ENCODE measurements around the gene KDM2A.

KDM2A gene

DNA sequence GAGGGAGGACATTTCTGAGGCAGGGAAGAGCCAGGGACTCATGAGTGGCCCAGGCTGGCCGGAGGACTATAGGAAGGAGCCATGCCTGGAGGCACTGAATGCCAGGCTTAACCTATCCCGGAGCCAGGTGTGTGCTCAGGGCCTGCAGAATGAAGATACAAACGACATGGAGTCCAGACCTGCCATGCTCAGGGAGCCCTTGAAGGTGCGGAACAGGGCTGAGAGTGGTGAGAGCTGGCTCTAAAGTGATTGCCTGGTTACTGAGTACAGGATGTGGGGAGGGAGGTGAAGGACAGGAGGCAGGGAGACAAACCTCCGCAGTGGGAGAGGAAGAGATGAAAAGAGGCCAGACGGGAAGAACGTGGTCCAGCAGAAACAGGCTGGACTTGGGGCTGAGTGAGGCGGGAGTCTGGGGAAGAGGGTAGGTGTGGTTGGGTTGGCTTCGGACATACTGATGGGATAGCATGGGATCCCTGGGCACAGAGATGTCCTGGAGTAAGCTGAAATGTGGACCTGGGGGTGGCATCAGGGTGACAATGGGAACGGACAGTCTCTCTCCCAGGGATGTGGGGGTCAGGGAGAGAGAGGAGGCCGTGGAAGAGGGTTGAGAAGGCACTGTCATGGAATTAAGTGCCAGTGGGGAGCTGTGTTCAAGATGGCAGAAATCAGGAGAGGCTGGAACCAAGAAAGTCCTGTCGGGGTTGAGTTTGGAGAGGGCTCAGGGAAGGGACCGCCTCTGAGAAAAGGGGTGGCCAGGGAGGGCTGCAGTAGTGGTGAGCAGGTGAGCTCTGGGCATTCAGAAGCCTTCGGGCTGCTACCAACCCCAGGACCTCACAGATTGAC, 168.5 kb downstream of the KDM2A start:
- no peak for DNase-seq

DNA sequence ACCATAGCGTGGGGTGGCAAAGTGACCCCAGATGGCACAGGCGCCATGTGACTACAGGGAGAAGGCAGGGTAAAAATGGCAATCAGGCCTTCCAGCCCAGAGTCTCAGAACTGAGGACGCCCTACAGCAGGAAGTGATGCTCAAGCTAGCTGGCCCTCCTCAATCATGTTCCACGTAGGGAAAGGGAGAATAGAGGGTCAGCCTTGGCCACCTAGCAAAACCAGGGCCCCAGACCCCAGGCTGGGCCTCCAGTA, 169.1 kb downstream of the KDM2A start:
- DNase-seq = no peak

DNA sequence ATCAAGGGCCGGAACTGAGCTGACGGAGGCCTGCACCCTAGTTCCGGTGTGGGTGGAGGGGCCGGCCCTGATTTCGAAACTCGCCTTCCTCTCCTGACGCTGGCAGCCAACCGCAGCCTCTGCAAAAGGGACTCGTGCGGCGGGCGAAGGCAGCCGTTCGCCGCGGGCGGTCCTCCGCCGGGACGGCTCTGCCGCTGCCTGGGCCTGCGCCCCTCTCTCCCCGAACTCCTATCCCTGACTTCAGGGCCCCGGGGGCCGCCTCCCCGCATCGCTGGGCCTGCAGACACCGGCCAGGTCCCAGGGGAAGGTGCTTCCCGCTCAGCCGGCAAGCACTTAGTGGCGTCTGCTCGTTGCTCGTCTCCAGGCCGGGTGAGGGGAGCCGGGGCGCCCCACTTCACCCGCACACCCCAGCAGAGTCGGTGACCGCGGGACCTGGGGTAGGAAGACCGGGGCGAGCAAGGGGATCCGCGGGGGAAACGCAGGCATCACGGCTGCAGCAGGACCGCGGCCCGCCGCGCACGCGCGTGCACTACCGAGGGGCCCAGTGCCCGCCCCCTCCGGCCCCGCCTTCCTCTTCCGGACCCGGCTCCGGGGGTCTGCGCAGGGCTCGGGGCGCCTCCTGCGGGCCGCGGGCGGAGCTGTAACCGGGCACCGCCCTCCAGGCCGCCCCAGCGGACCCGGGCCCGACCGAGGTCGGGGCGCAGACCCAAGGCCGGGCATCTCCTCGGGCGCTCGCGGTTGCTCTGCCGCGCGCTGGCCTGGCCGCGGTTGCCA, 169.6 kb downstream of the KDM2A start:
- peak; percentile 80 for DNase-seq

DNA sequence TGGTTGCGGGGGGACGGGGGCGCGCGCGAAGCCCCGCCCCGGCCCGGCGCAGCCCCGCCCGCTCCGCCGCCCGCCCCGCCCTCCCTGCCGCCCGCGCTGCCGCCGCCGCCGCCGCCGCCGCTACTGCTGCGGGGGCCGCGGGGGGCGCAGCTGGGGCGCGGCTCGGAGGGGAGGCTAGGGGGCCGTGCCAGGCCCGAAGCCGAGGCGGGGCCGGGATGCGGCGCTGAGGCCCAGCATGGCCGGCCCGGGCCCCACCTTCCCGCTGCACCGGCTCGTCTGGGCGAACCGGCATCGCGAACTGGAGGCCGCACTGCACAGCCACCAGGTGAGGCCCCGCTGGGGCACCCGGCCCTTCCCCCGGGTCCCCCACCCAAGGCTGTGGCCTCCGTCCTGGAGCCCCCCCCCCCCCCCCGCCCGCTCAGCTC, 170.2 kb downstream of the KDM2A start, which contains the start of gene ANKRD13D:
TSS of gene ANKRD13D (plus strand) at position 78 of the 425 bp plus-strand sequence. CDS start at position 236, 158 bp downstream.
- no peak for DNase-seq

DNA sequence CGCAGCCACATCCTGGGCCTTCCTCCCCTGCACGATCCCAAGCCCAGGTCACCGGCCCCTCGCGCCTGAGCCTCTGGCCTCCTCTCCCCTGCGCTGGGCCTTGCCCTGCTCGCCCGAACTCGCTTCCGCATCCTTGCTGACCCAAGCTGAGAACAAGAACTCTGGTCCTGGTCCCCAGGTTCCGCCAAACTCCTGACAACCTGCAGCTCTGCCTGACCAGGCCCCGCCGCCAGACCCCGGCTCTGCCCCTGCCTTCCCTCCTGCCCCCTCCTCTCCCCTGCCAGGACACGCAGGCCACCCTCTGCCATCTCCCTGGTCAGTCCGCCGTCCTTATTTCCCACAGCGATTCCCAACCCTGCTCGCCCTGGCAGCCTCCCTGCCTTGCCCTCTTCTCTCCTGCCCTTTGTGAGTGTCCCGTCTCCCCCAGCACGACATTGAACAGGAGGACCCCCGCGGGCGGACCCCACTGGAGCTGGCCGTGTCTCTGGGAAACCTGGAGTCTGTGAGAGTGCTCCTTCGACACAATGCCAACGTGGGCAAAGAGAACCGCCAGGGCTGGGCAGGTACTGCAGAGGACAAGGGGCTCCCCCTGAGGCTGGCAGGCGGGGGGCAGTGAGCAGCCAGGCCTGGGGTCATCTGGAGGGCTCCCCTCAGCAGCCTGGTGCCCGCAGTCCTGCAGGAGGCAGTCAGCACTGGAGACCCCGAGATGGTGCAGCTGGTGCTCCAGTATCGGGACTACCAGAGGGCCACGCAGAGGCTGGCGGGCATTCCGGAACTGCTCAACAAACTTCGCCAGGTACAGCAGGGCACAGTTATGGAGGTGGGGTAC, 170.8 kb downstream of the KDM2A start:
- no peak for DNase-seq

DNA sequence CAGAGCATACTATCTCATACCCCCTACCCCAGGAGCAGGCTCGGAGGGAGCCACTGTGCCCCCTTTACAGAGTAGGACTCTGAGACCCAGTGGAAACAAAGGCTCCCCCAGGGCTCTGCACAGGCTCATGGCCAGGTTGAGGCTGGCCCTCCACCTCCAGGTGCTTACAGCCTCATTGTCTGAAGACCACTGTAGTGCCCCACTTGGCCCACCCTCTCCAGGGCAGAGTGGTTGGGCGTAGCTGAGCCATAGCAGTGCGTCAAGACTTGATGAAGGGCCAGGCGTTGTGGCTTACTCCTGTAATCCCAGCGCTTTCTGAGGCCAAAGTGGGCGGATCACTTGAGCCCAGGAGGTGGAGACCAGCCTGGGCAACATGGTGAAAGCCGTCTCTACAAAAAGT, 171.7 kb downstream of the KDM2A start:
- DNase-seq = no peak

DNA sequence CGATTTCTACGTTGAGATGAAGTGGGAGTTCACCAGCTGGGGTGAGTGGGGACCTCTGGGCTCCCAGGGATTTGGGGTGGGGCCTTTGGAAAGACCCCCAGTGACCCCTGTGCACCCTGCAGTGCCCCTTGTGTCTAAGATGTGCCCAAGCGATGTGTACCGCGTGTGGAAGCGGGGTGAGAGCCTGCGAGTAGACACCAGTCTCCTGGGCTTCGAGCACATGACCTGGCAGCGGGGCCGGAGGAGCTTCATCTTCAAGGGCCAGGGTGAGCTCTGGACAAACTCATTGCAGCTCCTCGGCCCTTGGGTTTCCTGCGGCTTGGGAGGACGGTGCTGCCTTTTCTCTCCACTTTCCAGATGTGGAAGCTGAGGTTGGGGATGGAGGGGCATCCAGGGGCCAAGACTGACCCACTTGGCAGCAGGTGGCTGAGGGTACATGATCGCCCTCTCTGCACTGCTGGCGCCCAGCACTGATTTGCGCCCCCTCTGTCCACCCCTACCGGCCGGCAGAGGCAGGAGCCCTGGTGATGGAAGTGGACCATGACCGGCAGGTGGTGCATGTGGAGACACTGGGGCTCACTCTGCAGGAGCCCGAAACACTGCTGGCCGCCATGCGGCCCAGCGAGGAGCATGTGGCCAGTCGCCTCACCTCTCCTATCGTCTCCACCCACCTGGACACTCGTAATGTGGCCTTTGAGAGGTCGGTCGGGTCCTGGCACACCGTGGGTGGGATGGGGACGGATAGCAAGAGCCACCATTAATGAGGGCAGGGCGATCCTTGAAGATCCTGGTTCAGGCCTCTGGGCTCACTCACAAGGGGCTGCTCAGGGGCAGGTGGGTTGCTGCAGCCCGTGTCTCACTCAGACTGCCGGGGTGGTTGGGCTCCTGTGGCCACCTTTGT, 172.7 kb downstream of the KDM2A start:
- DNase-seq = no peak

DNA sequence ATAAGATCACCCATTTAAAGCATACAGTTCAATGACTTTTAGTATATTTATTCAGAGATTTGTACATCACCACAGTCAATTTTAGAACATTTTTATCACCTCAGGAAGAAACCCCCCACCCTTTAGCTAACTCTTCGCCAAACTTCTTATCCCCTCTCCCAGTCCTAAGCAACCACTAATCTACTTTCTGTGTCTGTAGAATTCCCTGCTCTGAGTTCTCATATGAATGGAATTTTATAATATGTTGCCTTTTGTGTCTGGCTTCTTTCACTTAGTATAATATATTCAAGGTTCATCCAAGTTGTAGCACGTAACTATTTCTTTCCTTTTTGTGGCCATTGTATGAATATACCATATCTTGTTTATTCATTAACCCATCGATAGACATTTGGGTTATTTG, 173.6 kb downstream of the KDM2A start:
- no peak for DNase-seq

DNA sequence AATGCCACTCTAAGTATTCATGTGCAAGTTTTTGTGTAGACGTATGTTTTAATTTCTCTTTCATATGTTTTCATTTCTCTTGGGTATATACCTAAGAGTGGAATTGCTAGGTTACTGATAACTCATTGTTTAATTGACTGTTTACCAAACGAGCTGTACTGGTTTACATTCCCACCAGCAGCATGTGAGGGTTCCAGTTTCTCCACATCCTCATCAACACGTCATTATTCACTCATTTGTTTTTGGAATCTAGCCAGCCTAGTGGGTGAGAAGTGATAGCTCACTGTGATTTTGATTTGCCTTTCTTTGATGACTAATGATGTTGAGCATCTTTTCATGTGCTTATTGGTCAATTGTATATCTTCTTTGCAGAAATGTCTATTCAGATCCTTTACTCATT, 174.0 kb downstream of the KDM2A start:
- no peak for DNase-seq

DNA sequence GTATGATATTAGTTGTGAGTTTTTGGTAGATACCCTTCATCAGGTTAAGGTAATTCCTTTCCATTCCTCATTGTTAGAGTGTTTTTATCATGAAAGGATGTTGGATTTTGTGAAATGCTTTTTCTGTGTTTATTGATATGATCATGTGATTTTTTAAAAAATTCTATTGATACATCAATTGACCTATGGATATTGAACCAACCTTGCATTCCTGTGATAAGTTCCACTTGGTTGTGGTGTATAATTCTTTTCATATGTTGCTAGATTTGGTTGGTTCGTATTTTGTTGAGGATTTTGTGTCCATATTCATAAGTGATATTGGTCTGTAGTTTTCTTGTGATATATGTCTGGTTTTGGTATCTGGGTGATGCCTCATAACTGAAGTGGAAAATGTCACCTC, 176.8 kb downstream of the KDM2A start:
- no peak for DNase-seq

DNA sequence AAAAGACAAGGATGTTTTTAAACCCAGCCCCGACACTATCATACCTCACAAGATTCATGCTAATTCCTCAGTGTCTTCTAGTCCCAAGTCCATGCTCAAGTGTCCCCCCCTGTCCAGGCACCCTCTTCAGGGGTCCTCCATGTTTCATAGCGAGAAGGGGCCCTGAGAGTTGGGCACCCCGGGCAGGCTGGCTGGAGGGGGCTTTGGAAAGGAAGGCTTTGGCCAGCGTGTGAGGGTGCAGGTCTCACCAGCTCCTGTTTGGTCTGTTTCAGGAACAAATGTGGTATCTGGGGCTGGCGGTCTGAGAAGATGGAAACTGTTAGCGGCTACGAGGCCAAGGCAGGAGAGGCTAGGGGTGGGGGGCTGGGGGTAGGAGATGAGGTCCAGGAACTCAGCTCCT, 179.7 kb downstream of the KDM2A start:
- DNase-seq = no peak

DNA sequence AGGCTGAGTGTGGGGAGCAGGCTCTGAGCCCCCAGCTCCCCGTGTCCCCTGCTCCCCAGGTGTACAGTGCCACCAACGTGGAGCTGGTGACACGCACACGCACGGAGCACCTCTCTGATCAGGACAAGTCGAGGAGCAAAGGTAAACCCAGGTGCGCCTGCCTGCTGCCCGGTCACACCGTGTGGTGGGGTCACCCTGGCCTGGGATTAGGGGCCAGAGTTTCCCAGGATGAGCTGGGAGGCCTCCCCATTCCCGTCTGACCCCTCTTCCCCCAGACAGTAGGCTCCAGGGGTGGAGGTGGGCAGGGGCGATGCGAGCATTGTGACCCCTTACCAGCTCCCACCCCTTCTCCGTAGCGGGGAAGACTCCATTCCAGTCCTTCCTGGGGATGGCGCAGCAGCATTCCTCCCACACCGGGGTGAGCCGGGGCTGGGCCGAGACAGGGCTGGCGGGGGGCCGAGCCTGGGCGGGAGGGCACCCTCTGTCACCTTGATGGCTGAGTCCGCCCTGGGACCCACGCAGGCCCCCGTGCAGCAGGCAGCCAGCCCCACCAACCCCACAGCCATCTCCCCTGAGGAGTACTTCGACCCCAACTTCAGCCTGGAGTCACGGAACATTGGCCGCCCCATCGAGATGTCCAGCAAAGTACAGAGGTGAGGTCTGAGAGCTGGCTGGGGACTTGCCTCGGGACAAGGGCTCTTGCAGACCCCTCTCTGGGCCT, 180.6 kb downstream of the KDM2A start:
- DNase-seq = no peak

DNA sequence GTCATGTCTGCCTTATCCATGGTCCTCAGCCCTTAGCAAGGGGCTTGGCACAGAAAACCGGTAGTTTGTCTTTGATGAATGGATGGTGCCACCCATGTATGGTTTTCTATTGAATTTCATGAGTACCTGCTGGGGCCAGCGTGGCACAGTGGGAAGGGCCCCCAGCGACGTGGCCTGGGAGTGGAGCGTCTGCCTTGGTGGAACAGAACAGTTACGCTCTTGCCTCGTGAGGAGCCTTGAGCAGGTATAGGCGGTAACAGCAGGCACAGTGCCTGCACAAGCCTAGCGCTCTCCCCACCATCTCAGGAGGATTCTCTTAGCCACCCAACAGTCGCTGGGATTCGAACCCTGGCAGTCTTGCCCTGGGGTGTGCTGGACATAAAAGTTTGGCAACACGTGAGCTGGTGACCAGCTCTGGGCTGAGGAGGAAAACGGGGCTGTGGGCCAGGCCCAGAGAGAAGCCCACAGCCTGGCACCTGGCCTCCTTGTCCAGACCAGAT, 181.2 kb downstream of the KDM2A start:
- no peak for DNase-seq

DNA sequence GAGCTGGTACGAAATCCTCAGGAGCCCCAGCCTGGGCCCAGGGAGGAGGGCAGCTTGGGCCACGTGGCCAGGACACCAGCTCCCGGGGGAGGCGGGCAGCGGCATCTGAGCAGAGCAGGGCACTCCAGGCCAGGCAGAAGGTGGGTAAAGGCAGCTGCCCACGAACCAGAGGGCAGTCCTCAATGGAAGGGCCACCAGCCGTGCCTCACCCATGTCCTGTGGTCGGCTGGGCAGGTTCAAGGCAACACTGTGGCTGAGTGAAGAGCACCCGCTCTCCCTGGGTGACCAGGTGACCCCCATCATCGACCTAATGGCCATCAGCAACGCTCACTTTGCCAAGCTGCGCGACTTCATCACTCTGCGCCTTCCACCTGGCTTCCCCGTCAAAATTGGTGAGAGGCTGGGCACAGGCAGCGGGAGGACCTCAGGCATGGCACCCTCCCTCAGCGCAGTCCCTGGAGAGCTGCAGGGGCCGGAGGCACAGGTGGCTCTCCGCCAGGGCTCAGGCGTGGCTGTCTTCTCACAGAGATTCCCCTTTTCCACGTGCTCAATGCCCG, 181.8 kb downstream of the KDM2A start:
- DNase-seq = no peak

DNA sequence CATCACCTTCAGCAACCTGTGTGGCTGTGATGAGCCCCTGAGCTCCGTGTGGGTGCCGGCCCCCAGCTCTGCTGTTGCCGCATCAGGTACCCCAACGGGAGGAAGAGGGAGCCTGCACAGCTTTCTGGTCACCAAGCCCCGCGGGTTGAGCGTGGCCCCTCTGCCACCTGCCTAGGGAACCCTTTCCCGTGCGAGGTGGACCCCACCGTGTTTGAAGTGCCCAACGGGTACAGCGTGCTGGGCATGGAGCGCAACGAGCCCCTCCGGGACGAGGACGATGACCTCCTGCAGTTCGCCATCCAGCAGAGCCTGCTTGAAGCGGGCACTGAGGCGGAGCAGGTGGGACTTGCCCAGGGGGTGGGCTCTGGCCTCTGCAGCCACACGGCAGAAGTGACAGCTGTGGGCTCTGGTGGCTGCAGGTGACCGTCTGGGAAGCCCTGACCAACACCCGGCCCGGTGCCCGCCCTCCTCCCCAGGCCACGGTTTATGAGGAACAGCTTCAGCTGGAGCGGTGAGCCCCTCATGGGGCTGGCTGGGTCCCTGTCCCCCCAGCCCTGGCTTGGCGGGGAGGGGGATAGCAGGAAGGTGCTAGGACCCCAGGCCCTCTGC, 182.4 kb downstream of the KDM2A start:
- no peak for DNase-seq

DNA sequence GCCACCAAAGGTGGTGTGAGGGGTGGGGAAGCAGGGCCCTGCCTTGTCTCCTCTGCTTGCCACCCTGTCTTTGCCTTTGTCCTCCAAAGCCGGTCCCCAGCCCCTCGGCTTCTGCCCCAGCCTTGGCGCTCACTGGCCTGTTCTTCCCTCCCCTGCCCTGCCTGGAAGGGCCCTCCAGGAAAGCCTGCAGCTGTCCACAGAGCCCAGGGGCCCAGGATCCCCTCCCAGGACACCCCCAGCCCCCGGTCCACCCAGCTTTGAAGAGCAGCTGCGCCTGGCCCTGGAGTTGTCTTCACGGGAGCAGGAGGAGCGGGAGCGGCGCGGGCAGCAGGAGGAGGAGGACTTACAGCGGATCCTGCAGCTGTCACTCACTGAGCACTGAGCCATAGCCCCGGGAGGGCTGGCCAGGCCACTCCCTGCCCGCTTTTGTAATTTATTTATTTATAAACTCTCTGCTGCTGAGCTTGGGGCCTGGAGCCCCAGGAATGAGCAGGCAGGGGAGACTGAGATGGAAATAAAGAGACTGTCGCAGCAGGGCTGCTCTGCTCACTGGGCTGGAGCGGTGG, 183.0 kb downstream of the KDM2A start:
- no peak for DNase-seq

DNA sequence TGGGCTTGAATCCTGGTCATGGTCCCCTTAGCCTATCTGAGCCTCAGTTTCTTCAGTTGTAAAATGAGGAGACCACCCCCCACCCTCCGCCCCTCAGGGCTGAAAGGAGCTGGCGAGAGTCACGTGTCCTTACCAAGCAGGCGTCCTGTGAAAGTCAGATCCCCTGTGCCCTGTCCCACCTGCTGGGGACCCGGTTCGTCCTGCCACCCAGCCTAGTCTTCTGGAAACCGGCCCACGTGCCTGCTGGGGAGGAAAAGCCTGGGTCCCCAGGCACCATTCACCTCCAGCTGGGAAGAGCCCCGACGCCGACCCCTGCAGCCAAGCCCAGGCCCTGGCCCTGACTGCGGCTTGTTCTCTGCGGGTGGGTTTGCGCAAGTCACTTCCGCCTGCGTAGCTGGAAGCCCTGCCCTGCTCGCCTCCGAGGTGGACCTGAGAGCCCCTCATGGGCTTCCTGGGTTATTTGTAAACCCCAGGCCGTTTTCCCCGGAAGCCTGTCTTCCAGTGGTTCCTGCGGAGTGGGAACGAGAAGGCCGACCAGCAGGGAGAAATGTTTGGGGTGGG, 183.6 kb downstream of the KDM2A start:
- DNase-seq = no peak

DNA sequence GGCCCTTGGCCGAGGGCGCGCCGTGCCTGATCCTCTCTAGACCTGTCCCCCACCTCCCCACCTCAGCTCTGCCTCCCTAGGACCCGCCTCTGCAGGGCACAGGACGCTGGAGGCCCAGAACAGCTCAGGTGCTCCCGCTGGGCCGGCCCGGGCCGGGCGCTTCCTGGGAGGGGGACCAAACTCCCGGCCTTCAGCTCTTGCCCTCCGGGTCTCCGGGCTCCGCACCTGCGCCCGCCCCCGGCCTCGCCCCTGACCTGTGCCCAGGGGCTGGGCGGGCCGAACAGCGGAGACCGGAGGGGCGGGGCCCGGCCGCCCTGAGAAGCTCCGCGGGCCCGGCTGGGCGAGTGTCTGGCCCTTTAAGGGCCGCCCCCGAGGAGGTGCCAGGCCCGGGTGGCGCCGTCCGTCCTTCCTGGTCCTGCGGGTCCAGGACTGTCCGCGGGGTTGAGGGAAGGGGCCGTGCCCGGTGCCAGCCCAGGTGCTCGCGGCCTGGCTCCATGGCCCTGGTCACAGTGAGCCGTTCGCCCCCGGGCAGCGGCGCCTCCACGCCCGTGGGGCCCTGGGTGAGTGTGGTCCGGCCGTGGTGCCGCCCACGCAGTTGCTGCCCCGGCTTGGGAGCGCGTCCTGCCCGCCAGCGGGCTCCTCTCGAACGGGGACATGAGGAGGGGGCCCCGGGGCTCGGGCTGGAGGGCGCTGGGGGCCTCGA, 184.2 kb downstream of the KDM2A start, which contains the start of gene SSH3:
TSS of gene SSH3 (plus strand) at position 399 of the 703 bp plus-strand sequence. CDS start at position 495, 96 bp downstream.
- DNase-seq = no peak

DNA sequence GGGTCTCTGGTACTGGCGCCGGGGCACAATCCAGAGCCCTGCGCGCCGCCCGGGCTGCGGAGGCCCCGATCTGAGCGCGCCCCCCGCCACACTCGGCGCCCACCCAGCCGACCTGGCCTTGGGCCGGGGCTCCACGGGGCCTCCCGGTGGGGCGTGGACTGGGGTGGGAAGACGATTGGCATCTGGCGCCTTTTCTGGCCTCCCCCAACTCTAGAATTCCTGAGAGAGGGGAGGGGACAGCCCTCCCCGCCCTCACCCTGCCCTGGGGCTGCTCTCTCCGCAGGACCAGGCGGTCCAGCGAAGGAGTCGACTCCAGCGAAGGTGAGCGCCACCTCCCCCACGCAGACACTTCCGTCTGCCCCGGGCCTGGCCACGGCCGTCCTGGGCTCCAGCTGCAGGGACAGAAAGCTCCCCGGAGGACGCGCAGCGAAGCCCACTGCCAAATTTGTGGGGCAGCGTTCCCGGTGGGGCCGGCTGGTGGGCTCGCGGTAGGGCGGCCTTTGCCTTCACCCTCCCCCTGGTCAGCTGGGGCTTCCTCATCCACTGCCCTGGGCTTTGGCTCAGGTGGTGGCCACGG, 184.9 kb downstream of the KDM2A start:
- no peak for DNase-seq

Measured in activated CD4-positive, alpha-beta T cell treated with anti-CD3 and anti-CD28 coated beads for 1 hour (primary cell).